ENCODE measurements around the gene PLA2G4F. TPM values are rescaled to one million over a fixed set of nuclear protein-coding genes. Genes with fewer than 3 reads are reported as not detected.

PLA2G4F gene
- total RNA-seq, 4 donors from 2014 or later, result not detected

DNA sequence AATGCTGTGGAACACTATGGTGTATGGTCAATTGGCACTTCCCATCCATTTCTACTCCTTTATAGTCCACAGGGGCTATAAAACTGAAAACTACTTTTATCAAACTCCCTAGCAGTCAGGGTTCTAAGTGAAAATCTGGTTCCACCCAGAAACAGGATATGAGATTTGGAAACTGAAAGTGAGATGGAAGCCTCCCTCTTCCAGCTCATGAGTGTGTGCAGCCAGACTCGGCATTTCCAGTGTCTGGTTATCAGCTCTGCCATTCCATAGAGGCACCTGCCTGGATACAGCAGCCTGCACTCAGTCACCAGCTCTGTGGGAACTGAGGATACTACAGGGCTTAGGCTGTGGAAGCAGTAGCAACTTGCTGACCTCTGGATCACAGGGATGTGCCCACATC is 14.7 kb upstream of the PLA2G4F start:
- no peak overlapping the region for H3K27ac ChIP-seq
- peaks cover 0 to 100% (median 33%) of the 10 kb centered on the region in 3 donors for H3K36me3 ChIP-seq

DNA sequence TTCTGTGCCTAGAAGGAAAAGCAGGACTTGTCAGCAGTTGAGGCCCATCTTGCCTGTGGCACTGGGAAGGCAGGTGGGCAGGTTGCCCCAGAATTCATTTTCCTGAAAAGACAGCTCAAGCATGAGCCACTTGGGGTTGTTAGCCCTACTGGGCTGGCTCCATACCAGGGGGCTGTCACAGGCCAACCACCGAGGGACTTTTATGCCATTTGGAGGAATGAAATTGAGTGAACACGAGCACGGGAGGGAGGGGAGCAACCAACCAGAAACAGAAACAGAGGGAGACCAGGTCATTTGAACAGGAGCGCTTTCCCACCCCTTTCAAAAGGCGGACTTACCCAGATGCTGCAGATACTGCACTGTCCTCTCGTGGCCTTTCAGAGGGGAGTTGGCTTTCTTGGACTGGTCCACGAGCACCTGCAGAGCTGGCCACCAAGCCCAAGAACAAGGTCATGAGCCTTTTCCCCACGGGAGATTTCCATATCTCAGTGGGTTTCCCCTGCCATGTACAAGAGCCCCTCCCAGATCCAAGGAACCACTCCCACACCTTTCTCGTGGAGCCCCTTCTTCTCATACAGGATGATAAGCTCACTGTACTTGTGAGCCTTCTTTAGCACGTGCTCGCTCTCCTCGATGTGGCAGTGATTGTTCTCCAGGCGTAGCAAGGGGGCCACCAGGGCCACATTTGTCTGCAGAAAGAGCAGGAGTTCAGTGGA is 9.9 kb upstream of the PLA2G4F start:
- Histone ChIP-seq H3K36me3 (peaks cover 3 to 100% (median 40%) of the 10 kb centered on the region in 3 donors), H3K27me3 (no peaks in the 10 kb centered on the region), H3K9me3 (no peaks in the 10 kb centered on the region), H3K4me1 (no peaks in the 10 kb centered on the region), H3K4me3 (no peak overlapping the region), H3K27ac (no peak overlapping the region)
- 89 to 93% methylated on average over 13 of the region's 13 CpGs for WGBS, 2 donors
- TF ChIP-seq POLR2A (IDR thresholded peaks at IDR 0.05) (no peak), EP300 (IDR thresholded peaks at IDR 0.05) (no peak)
- TF ChIP-seq, protein P1, sequence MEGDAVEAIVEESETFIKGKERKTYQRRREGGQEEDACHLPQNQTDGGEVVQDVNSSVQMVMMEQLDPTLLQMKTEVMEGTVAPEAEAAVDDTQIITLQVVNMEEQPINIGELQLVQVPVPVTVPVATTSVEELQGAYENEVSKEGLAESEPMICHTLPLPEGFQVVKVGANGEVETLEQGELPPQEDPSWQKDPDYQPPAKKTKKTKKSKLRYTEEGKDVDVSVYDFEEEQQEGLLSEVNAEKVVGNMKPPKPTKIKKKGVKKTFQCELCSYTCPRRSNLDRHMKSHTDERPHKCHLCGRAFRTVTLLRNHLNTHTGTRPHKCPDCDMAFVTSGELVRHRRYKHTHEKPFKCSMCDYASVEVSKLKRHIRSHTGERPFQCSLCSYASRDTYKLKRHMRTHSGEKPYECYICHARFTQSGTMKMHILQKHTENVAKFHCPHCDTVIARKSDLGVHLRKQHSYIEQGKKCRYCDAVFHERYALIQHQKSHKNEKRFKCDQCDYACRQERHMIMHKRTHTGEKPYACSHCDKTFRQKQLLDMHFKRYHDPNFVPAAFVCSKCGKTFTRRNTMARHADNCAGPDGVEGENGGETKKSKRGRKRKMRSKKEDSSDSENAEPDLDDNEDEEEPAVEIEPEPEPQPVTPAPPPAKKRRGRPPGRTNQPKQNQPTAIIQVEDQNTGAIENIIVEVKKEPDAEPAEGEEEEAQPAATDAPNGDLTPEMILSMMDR (IDR thresholded peaks at IDR 0.05), result no peak
- no peak for DNase-seq (ENCODE audit: low spot score in 2 of 2)

More for the DNA sequence above, 14.7 kb upstream of the PLA2G4F start:
- Histone ChIP-seq H3K9me3 (no peaks in the 10 kb centered on the region), H3K4me1 (no peaks in the 10 kb centered on the region), H3K4me3 (no peak overlapping the region), H3K27me3 (no peaks in the 10 kb centered on the region)
- no peak for DNase-seq (ENCODE audit: low spot score in 2 of 2)
- no peak for TF ChIP-seq POLR2A (IDR thresholded peaks at IDR 0.05)
- TF ChIP-seq EP300 (IDR thresholded peaks at IDR 0.05), result no peak
- TF ChIP-seq, protein P1 (IDR thresholded peaks at IDR 0.05), result no peak
- 65 to 79% methylated on average over 1 of the region's 1 CpG for WGBS, 2 donors

DNA sequence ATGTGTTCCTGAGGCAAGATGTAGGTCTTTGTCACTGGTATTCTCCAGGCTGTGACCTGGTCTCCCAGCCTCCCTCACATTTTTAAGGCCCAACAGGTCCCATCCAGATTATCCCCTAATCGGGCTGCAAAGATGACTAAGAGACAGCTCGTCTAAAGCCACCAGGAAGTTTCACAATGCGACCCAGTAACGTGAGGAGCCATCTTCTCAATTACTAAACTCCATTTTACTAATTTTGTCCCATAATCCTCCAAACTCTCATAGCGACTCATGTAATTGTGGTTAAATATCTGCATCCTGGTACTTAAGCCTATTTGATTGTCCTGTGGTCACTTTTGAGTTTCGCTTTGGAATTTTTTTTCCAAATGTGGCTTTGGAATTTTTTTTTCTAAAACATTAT is 8.7 kb upstream of the PLA2G4F start:
- H3K27me3 ChIP-seq, result no peaks in the 10 kb centered on the region
- no peak for DNase-seq (ENCODE audit: low spot score in 2 of 2)
- no peak overlapping the region for H3K27ac ChIP-seq
- no peaks in the 10 kb centered on the region for H3K4me1 ChIP-seq
- peaks cover 3 to 100% (median 42%) of the 10 kb centered on the region in 3 donors for H3K36me3 ChIP-seq
- TF ChIP-seq, protein P1 (IDR thresholded peaks at IDR 0.05), result no peak
- TF ChIP-seq EP300 (IDR thresholded peaks at IDR 0.05), result no peak
- TF ChIP-seq POLR2A (IDR thresholded peaks at IDR 0.05), result no peak
- 91 to 93% methylated on average over 6 of the region's 6 CpGs for WGBS, 2 donors
- H3K9me3 ChIP-seq, result no peaks in the 10 kb centered on the region
- H3K4me3 ChIP-seq, result no peak overlapping the region

DNA sequence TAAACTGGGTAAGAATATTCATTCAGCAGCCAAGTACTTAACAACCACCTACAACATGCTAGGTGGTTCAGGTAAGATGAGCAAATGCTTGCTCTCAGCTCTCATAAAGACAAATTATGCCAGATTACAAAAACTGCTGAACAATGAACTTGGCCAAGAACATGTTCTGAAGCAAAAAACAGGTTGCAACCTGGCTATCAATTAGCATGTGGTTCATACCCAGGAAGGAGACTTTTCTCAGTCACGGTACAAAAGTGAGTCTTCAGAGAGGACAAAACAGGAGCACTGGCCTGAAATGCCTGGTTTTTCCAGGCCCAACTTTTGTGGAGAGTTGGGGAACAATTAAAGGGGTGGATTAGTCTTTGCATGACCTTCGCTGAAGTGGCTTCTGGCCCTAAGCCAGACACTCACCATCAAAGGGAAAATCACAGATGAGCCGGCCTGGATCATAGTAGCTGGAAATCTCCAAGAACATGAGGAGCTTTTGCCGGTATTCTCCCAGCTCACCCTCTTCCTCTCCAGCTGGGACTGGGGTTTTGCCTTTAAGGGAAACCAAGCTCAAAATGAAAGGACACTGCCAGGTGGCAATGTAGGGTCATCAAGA is 7.6 kb upstream of the PLA2G4F start:
- no peak overlapping the region for H3K27ac ChIP-seq
- H3K27me3 ChIP-seq, result no peaks in the 10 kb centered on the region
- H3K9me3 ChIP-seq, result no peaks in the 10 kb centered on the region
- no peak for DNase-seq (ENCODE audit: low spot score in 2 of 2)
- WGBS, 2 donors, result 59 to 68% methylated on average over 4 of the region's 4 CpGs
- no peak for TF ChIP-seq EP300 (IDR thresholded peaks at IDR 0.05)
- TF ChIP-seq, protein P1 (IDR thresholded peaks at IDR 0.05), result no peak
- TF ChIP-seq POLR2A (IDR thresholded peaks at IDR 0.05), result no peak
- H3K4me3 ChIP-seq, result no peak overlapping the region
- H3K36me3 ChIP-seq, result peaks cover 3 to 100% (median 44%) of the 10 kb centered on the region in 3 donors
- H3K4me1 ChIP-seq, result no peaks in the 10 kb centered on the region

DNA sequence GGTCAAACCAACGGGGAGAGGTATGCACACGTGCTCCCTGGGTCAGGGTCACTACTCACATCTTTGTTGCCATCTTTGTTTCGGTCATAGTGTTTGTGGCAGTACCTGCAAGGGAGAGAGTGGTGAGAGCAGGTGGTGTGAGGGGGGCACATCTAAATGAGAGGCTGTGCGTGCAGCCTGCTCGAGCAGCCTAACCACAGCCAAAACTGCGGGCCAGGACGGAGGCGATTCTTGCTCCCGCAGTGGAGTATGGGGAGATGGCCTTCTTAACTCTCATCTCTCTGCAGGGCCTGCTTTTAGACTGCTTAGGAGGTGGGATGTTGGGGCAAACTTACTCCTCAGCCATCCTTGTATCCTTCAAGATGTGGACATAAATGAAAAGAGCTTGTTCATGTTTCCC is 6.9 kb upstream of the PLA2G4F start:
- peaks cover 3 to 98% (median 40%) of the 10 kb centered on the region in 3 donors for H3K36me3 ChIP-seq

More for the DNA sequence above, 6.9 kb upstream of the PLA2G4F start:
- WGBS, 2 donors, result 88 to 95% methylated on average over 9 of the region's 9 CpGs
- no peak for TF ChIP-seq EP300 (IDR thresholded peaks at IDR 0.05)
- TF ChIP-seq, protein P1 (IDR thresholded peaks at IDR 0.05), result no peak
- TF ChIP-seq POLR2A (IDR thresholded peaks at IDR 0.05), result no peak
- Histone ChIP-seq H3K9me3 (no peaks in the 10 kb centered on the region), H3K4me1 (no peaks in the 10 kb centered on the region), H3K27me3 (no peaks in the 10 kb centered on the region), H3K4me3 (no peak overlapping the region), H3K27ac (no peak overlapping the region)
- DNase-seq (ENCODE audit: low spot score in 2 of 2), result no peak

Data from tibial nerve (tissue), 4 donors.